RCC 7860 (cell line): ENCODE measurements around the gene PEX11G.
"Not testable (repeated sequence)": the region's sequence is repeated elsewhere in the genome, so short reads cannot be mapped to it uniquely, and the experiment has no call there.

Experiments
- DNase-seq: peaks from one replicate; pipeline ENCODE4 v3.0.0-alpha.2; 2015; ENCODE audit warnings: low spot score
- FAIRE-seq: peaks from 2 replicates; lab custom pipeline; 2012; peaks lifted over from hg19 to GRCh38; lab: Jason Lieb, UNC

The PEX11G gene

DNA sequence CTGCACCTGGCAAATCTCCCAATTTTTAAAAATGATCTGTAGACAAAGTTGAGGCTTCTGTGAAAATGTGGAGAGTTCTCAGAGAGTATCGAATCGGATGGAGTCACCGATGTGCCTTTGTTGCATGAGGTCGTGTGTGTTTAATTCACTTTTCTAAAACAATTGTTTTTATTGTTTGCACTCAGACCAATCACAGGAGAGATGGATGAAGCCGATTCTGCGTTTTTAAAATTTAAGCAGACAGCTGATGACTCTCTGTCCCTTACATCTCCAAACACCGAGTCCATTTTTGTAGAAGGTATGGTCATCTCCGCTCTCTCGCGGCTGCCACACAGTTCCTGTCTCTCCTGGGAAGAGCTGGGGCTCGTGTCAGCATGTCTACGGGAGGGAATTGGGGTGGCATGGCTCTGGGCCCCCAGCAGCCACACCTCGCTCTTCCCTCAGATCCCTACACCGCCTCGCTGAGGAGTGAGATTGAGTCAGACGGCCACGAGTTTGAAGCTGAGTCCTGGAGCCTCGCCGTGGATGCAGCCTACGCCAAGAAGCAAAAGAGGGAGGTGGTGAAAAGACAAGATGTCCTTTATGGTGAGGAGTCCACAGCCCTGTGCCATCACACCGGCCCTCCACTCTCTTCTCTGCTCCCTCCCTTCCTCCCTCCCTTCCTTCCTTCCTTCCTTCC is 47.2 kb downstream of the PEX11G start:
- FAIRE-seq = no peak
- no peak for DNase-seq

DNA sequence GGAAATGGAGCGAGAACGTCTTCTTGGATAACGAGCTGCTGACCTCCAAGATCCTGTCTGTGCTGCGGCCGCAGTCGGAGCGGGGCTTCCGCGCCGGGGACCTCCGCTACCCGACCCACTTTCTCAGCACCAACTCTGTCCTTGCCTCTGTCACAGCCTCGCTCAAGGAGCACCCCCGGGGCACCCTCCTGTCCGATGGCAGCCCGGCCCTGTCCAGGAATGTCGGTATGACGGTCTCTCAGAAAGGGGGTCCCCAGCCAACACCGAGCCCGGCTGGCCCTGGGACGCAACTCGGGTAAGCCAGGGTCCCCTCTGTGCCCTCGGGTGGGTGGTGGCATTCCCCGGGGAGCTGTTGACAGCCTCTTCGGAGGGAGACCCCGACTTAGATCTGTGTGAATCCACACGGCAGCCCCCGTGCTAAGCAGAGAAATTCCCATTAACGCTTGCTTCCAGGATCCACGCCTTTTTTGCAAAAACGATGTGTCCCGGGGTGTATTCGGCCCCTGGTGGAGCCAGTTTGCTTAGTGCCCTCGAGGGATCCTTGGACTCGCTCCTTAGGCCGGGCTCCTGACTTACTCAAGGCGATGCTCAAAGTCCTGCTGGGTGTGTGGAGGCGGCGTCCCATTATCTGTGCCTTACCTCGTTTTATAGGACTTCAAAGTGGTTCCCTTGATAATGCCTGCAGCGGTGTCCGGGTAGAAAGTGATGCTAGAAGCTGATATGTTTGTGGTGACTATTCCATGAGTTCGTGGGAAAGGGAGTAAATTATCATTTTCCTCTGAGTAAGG is 48.5 kb downstream of the PEX11G start:
- DNase-seq = no peak

DNA sequence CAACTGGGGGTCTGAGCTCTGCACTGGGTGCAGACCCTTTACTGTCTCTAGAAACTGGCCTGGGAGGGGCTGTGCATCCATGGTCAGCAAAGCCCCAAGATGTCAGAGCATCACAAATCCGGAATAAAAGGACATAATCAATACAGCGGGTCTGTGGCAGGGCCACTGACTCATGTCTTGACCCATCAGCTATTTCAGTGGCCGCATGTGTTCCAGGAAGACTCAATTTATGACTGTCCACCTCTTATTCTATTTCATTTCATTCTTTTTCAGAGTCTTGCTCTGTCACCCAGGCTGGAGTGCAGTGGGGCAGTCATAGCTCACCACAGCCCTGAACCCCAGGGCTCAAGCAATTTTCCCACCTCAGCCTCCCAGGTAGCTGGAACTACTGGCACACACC is 53.2 kb downstream of the PEX11G start:
- DNase-seq = no peak
- FAIRE-seq = no peak

More for the DNA sequence above, 48.5 kb downstream of the PEX11G start:
- no peak for FAIRE-seq

DNA sequence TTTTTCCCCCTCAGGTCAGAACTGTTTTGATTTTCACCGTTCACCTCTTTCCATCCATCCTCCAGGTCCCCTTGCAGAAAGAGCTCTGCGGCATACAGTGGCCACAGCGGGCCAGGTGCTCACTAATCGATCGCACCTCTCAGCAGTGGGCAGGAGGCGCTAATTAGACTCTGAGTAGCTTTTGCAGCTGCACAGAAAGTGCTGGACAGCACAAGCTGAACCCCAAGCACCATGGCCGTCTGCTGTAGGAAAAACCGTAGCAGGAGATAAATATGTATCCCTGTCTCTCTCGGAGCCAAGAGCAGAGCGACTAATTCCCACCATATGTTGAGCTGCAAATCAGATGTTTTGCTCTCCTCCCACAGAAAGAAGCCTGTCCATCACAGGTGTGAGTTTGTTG is 54.4 kb downstream of the PEX11G start:
- DNase-seq (no peak), FAIRE-seq (no peak)

DNA sequence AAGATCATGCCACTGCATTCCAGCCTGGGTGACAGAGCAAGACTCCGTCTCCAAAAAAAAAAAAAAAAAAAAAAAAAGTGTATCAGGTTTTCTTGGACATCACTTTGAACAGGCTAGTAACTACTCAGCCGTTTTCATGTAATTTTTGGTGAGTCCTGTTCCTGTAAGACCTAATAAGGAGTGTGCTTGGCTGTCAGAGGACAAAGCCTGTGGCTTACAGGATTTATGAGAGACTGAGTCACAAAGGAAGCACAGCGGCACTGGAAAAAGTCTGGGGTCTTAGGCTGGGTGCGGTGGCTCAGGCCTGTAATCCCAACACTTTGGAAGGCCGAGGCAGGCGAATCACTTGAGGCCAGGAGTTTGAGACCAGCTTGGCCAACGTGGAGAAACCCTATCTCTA is 55.4 kb downstream of the PEX11G start:
- FAIRE-seq = not testable (repeated sequence)

DNA sequence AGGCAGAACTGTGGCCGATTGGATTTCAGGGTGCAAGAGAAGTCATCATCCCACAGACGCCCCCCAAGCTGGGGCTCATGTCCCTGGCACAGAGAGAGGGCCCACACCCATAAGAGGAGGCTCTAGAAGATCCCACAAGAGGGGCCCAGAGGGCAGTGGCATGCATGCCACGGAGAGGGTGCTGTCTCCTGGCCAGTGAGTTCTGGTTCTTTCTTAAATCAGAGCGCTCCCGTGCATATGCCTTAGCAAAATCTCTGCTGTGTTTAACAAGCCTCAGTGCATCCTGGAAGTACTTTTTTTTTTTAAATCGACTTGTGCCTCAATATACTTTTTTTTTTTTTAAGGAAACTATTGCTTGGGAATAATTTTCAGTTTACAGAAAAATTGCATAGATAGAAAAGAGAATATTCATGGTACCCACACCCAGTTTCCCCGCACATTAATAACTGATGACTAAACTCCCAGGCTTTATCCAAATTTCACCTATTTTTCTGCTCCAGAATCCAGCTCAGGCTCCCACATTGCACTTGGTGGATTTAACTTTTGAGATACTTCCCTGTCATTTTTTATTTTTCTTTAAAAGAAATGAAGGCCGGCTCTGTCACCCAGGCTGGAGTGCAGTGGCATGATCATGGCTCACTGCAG is 59.1 kb downstream of the PEX11G start:
- no peak for FAIRE-seq
- no peak for DNase-seq

More for the DNA sequence above, 55.4 kb downstream of the PEX11G start:
- not testable (repeated sequence) for DNase-seq

DNA sequence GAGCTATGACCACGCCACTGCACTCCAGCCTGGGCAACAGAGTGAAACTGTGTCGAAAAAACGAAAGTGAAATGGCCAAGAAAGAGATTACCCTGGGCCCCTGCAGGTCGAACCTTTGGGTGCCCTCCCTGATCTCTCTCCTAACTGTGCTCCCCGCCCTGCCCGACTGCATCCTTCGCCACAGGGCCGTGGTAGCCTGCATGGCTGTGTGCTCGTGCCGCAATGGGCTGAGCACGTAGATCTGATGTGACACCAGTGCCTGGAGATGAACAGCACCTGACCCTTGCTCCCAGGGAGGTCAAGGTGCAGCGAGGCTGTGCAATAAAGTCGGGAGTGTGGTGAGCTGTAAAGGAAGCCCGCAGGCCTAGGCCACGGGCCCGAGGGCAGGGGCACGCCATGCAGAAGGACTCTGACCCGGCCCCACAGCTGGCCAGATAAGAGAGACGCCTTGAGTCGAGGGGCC is 60.2 kb downstream of the PEX11G start:
- DNase-seq = no peak
- FAIRE-seq = no peak

DNA sequence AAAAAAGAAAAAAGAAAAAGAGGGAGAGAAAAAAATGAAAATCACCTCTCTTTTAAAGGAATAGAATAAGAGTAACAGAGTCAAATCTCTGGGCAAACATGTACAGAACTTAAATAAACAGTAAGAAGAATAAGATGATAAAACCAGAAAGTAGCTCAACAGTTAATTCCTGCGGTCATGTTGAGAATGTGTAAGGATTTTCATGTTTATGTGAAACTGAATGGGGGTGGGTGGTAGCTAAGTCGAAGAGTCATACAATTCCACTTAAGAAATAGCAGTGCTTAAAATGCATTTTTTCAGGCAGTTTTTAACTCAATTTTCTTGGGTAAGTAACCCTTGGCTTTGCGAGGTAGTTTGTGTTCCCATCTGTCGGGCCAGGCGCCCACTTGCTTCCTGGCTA is 60.9 kb downstream of the PEX11G start:
- FAIRE-seq (no peak), DNase-seq (no peak)

DNA sequence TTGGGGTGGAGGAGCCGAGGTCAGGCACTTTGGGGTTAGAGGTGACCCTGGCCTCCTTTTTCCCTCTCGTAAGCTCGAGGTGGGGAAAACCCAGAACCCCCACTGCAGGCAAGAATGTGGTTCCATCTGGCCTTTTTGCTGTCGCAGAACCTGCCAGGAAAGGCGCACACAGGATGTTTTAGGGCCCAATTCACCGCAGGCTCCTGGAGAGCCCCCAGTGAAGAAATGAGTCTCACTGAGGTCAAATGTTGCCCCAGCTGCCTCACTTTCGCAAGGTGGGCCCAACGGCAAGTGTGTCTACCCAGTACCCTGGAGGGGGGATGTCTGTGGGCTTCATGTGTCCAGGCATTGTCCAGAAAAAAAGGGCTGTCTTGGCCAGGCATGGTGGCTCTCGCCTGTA is 61.8 kb downstream of the PEX11G start:
- FAIRE-seq = no peak
- no peak for DNase-seq
